Measurements from ENCODE around the gene RARG. TPM values are rescaled to one million over a fixed set of nuclear protein-coding genes. Genes with fewer than 3 reads are reported as not detected.
"Not testable (repeated sequence)": the region's sequence is repeated elsewhere in the genome, so short reads cannot be mapped to it uniquely, and the experiment has no call there.

Gene RARG
- total and polyA plus RNA-seq, 2 donors, result 4.6 to 8.5 TPM

DNA sequence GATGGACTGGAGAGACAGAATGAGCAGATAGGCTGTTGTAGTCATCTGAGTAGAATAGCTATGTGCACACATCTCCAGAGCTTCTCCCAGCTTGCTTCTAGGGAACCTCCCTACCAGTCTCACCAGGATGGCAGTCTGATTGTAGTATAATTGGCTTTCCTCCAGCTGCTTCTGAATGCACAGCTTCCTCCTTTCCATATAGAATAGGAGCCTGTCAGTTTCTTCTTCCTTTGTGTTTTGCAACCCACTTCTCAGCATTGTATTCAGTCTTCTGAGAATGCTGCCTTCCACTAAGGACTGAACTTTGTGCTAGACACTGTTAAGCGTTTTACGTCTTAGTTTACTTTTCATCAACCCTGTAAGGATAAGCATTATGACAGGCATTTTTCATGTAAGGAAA, 49.1 kb downstream of the RARG start:
- peaks cover 22 to 45% of the 10 kb centered on the region in 2 donors for H3K4me1 ChIP-seq (ENCODE audit: control insufficient read depth in 2 of 2, insufficient read depth in 2 of 2, low read length in 2 of 2)

DNA sequence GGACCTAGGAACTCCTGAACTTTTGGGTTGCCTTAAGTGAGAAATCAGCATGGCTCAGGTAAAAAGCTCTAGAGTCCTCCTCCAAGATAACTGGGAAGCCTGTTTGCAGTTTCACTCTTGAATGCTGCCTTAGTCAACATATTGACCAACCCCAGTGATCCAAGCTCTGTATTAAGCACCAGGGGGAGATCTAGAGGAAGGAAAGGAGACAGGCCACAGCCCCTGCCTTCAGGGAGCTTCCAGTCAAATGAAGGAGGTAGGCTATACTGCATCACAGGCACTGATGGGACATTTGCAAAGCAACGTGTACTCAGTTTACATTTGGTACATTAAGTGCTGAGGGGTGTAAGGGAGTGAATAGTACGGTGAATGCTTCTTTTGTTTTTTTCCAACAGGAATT, 50.1 kb downstream of the RARG start:
- Histone ChIP-seq H3K36me3 (ENCODE audit: control insufficient read depth in 2 of 2, insufficient read depth in 2 of 2, low read length in 1 of 2) (peaks cover 50 to 54% of the 10 kb centered on the region in 2 donors), H3K27me3 (ENCODE audit: control insufficient read depth in 2 of 2, insufficient read depth in 1 of 2, low read length in 1 of 2) (no peaks in the 10 kb centered on the region), H3K4me3 (ENCODE audit: low read length in 2 of 2) (peak overlapping the region; percentile 57 to 79), H3K27ac (ENCODE audit: low read depth in 1 of 2, low read length in 1 of 2) (peak overlapping the region in 1 of 2 donors; percentile 86), H3K4me1 (ENCODE audit: control insufficient read depth in 2 of 2, insufficient read depth in 2 of 2, low read length in 2 of 2) (peaks cover 22 to 45% of the 10 kb centered on the region in 2 donors), H3K9me3 (ENCODE audit: control insufficient read depth in 2 of 2, insufficient read depth in 1 of 2, low read length in 1 of 2) (peaks cover 0 to 2% of the 10 kb centered on the region in 2 donors)
- no peak for DNase-seq (ENCODE audit: low read depth in 6 of 9, low spot score in 9 of 9)
- WGBS, result 98% methylated on average over 2 of the region's 2 CpGs

More for the DNA sequence above, 49.1 kb downstream of the RARG start:
- 96% methylated on average over 2 of the region's 2 CpGs for WGBS
- Histone ChIP-seq H3K36me3 (ENCODE audit: control insufficient read depth in 2 of 2, insufficient read depth in 2 of 2, low read length in 1 of 2) (peaks cover 60 to 64% of the 10 kb centered on the region in 2 donors), H3K27ac (ENCODE audit: low read depth in 1 of 2, low read length in 1 of 2) (no peak overlapping the region), H3K4me3 (ENCODE audit: low read length in 2 of 2) (no peak overlapping the region), H3K27me3 (ENCODE audit: control insufficient read depth in 2 of 2, insufficient read depth in 1 of 2, low read length in 1 of 2) (no peaks in the 10 kb centered on the region), H3K9me3 (ENCODE audit: control insufficient read depth in 2 of 2, insufficient read depth in 1 of 2, low read length in 1 of 2) (peaks cover 0 to 2% of the 10 kb centered on the region in 2 donors)
- DNase-seq (ENCODE audit: low read depth in 6 of 9, low spot score in 9 of 9), result no peak

DNA sequence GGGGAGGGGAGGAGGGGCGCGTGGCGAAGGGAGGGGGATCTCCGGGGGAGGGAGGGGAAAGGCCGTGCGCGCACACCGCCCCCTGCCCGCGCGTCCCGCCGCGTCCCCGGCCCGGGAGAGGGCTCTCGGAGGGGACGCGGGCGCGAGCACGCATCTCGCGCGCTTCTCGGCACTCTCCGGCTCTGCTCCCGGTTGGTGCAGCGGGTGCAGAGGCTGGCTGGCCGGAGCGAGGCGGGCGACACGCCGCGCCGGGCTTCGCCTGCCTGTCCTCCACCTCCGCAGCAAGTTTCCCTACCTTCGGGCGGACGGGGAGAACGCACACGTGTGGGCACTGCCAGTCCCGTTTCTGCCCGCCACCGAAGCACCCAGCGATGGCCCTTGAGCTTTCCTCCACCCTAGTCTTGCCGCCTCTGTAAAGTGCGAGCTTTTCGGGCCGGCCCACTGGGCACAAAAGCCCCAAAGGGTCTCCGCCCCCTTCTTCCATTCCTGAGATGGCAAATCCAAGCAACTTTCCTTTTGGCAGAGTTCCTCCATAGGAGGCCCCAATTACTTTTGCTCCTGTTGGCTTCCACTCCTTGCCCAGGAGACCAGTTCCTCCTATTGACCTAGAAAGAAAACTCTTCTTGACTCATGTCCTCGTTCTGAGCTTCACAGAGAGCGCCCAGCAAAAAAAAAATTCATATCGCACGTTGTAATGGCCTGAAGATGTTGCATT, 50.9 kb downstream of the RARG start:
- Histone ChIP-seq H3K9me3 (ENCODE audit: control insufficient read depth in 2 of 2, insufficient read depth in 1 of 2, low read length in 1 of 2) (peaks cover 0 to 2% of the 10 kb centered on the region in 2 donors), H3K27ac (ENCODE audit: low read depth in 1 of 2, low read length in 1 of 2) (peak overlapping the region; percentile 89 to 99), H3K4me3 (ENCODE audit: low read length in 2 of 2) (peak overlapping the region; percentile 57 to 79), H3K4me1 (ENCODE audit: control insufficient read depth in 2 of 2, insufficient read depth in 2 of 2, low read length in 2 of 2) (peaks cover 22 to 45% of the 10 kb centered on the region in 2 donors), H3K36me3 (ENCODE audit: control insufficient read depth in 2 of 2, insufficient read depth in 2 of 2, low read length in 1 of 2) (peaks cover 42 to 46% of the 10 kb centered on the region in 2 donors), H3K27me3 (ENCODE audit: control insufficient read depth in 2 of 2, insufficient read depth in 1 of 2, low read length in 1 of 2) (no peaks in the 10 kb centered on the region)
- WGBS, result 4% methylated on average over 55 of the region's 57 CpGs
- peak in 4 of 9 donors; percentile 51 to 86 (median 84) for DNase-seq (ENCODE audit: low read depth in 6 of 9, low spot score in 9 of 9)

DNA sequence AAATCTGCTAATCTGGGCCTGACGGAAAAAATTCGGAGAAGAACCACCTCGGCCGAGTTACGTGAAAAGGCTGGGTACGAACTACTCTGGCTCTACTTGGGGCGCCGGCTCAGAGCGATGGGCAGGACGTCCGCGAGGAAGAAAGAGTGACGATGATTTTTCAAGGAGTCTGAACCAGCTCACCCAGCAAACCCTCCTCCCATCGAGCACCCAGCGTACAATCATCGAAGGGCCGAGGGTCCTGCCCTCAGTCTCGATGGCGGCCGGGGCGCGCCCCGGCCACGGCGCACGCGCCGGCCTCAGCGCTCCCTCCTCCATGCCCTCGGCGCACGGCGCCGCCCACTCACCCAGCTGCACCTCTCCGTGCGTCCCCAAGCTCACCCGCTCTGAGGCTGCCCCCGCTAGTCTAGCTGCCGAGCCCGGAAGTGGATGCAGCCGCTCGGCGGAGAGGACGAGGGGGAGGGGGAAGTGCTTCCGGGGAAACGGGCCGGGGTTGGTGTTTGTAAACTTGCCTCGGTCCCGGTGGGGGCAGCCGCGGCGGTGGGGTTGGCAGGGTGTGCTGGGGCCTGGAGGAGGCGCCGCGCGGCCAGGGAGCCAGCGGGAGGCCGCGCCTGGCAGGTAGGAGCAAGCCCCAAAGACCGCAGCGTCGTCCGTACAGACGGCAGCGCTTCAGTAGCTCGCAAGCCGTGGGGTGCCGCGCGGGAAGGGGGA, 51.6 kb downstream of the RARG start, which contains the start of the genes CSAD and ZNF740:
Gene CSAD, minus strand, starts transcription at position 706 of the 711 bp plus-strand sequence. CDS start 7,455 bp downstream, outside the sequence.
Gene ZNF740, plus strand, starts transcription at position 503 of the 711 bp plus-strand sequence. CDS start 1,262 bp downstream, outside the sequence.
- DNase-seq (ENCODE audit: low read depth in 6 of 9, low spot score in 9 of 9), result peak; percentile 91 to 98 (median 95)
- Histone ChIP-seq H3K9me3 (ENCODE audit: control insufficient read depth in 2 of 2, insufficient read depth in 1 of 2, low read length in 1 of 2) (peaks cover 0 to 2% of the 10 kb centered on the region in 2 donors), H3K4me3 (ENCODE audit: low read length in 2 of 2) (peak within 1 kb of the TSS; percentile 57 to 79), H3K4me1 (ENCODE audit: control insufficient read depth in 2 of 2, insufficient read depth in 2 of 2, low read length in 2 of 2) (peaks cover 22 to 41% of the 10 kb centered on the region in 2 donors), H3K27me3 (ENCODE audit: control insufficient read depth in 2 of 2, insufficient read depth in 1 of 2, low read length in 1 of 2) (no peaks in the 10 kb centered on the region), H3K27ac (ENCODE audit: low read depth in 1 of 2, low read length in 1 of 2) (peak within 1 kb of the TSS; percentile 89 to 99), H3K36me3 (ENCODE audit: control insufficient read depth in 2 of 2, insufficient read depth in 2 of 2, low read length in 1 of 2) (peaks cover 35 to 39% of the 10 kb centered on the region in 2 donors)
- under 1% methylated on average over 70 of the region's 70 CpGs for WGBS

DNA sequence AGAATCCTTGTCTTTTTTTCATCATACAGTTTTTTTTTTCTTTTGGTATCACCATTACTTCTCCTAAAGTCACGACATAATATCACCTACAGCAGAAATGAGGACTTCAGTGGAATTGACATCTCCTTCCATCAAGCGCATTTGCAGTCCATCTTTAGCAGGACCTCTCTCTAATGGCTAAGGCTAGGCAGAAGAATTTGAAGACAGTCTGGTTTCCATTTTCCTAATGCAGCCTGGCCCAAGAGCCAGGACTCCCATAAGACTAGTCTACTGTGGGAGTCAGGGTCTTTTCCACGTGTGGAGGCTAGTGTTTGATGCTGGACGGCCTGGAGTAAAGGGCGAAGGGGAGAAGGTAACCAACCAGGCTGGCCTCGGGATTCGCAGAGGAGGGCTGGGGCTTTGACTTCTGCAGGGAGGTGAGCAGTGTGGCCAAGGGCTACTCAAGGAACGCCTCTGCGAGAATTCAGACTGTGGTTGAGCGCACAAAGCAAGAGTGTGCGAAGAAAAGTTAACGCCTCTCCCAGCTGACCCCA, 52.3 kb downstream of the RARG start:
- H3K36me3 ChIP-seq (ENCODE audit: control insufficient read depth in 2 of 2, insufficient read depth in 2 of 2, low read length in 1 of 2), result peaks cover 28 to 32% of the 10 kb centered on the region in 2 donors
- H3K27ac ChIP-seq (ENCODE audit: low read depth in 1 of 2, low read length in 1 of 2), result peak overlapping the region; percentile 89 to 95
- peaks cover 0 to under 1% of the 10 kb centered on the region in 2 donors for H3K9me3 ChIP-seq (ENCODE audit: control insufficient read depth in 2 of 2, insufficient read depth in 1 of 2, low read length in 1 of 2)
- WGBS, result 23% methylated on average over 12 of the region's 12 CpGs
- no peaks in the 10 kb centered on the region for H3K27me3 ChIP-seq (ENCODE audit: control insufficient read depth in 2 of 2, insufficient read depth in 1 of 2, low read length in 1 of 2)
- peaks cover 22 to 35% of the 10 kb centered on the region in 2 donors for H3K4me1 ChIP-seq (ENCODE audit: control insufficient read depth in 2 of 2, insufficient read depth in 2 of 2, low read length in 2 of 2)
- H3K4me3 ChIP-seq (ENCODE audit: low read length in 2 of 2), result peak overlapping the region; percentile 57 to 79
- DNase-seq (ENCODE audit: low read depth in 6 of 9, low spot score in 9 of 9), result no peak

DNA sequence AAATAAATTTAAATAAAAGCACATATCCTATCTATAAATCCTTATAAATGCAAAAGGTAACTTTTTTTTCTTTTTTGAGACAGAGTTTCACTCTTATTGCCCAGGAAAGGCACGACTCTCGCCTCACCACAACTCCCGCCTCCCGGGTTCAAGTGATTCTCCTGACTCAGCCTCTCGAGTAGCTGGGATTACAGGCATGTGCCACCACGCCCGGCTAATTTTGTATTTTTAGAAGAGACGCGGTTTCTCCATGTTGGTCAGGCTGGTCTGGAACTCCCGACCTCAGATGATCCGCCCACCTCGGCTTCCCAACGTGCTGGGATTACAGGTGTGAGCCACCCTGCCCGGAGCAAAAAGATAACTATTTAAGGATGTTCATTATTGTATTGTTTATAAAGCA, 53.2 kb downstream of the RARG start:
- WGBS, result 99% methylated on average over 14 of the region's 14 CpGs
- not testable (repeated sequence) for H3K27ac ChIP-seq (ENCODE audit: low read depth in 1 of 2, low read length in 1 of 2); H3K27me3 ChIP-seq (ENCODE audit: control insufficient read depth in 2 of 2, insufficient read depth in 1 of 2, low read length in 1 of 2); H3K9me3 ChIP-seq (ENCODE audit: control insufficient read depth in 2 of 2, insufficient read depth in 1 of 2, low read length in 1 of 2); DNase-seq (ENCODE audit: low read depth in 6 of 9, low spot score in 9 of 9); H3K4me3 ChIP-seq (ENCODE audit: low read length in 2 of 2)
- Histone ChIP-seq H3K4me1 (ENCODE audit: control insufficient read depth in 2 of 2, insufficient read depth in 2 of 2, low read length in 2 of 2) (peaks cover 20 to 29% of the 10 kb centered on the region in 2 donors), H3K36me3 (ENCODE audit: control insufficient read depth in 2 of 2, insufficient read depth in 2 of 2, low read length in 1 of 2) (peaks cover 19 to 24% of the 10 kb centered on the region in 2 donors)

DNA sequence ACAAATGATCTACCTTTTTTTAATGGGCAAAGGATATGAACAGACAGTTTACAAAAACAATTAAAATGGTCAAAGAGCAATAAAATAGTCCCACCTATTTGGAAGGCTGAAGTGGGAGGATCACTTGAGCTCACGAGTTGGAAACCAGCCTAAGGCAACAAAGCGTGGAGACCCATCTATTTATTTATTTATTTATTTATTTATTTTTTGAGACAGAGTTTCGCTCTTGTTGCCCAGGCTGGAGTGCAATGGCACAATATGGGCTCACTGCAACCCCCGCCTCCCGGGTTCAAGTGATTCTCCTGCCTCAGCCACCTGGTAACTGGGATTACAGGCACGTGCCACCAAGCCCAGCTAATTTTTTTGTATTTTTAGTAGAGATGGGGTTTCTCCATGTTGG, 54.6 kb downstream of the RARG start:
- not testable (repeated sequence) for H3K27ac ChIP-seq (ENCODE audit: low read depth in 1 of 2, low read length in 1 of 2); DNase-seq (ENCODE audit: low read depth in 6 of 9, low spot score in 9 of 9); H3K4me3 ChIP-seq (ENCODE audit: low read length in 2 of 2); H3K27me3 ChIP-seq (ENCODE audit: control insufficient read depth in 2 of 2, insufficient read depth in 1 of 2, low read length in 1 of 2); H3K9me3 ChIP-seq (ENCODE audit: control insufficient read depth in 2 of 2, insufficient read depth in 1 of 2, low read length in 1 of 2)
- H3K36me3 ChIP-seq (ENCODE audit: control insufficient read depth in 2 of 2, insufficient read depth in 2 of 2, low read length in 1 of 2), result peaks cover 10 to 14% of the 10 kb centered on the region in 2 donors
- H3K4me1 ChIP-seq (ENCODE audit: control insufficient read depth in 2 of 2, insufficient read depth in 2 of 2, low read length in 2 of 2), result peaks cover 11 to 21% of the 10 kb centered on the region in 2 donors
- WGBS, result 98% methylated on average over 6 of the region's 6 CpGs

DNA sequence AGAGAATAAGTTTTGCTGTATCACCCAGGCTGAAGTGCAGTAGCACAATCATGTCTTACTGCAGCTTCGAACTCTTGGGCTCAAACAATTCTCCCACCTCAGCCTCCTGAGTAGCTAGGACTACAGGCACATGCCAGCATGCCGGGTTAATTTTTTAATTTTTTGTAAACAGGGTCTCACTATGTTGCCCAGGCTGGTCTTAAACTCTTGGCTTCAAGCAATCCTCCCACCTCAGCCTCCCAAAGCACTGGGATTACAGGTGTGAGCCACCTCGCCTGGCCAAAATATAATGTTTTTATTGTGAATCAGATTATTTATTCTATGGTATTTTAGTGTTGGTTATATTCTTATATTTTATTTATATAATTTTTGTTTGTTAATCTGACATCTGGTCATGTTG, 55.3 kb downstream of the RARG start:
- 99% methylated on average over 3 of the region's 3 CpGs for WGBS
- Histone ChIP-seq H3K4me3 (ENCODE audit: low read length in 2 of 2) (no peak overlapping the region), H3K27ac (ENCODE audit: low read depth in 1 of 2, low read length in 1 of 2) (no peak overlapping the region), H3K9me3 (ENCODE audit: control insufficient read depth in 2 of 2, insufficient read depth in 1 of 2, low read length in 1 of 2) (no peaks in the 10 kb centered on the region), H3K36me3 (ENCODE audit: control insufficient read depth in 2 of 2, insufficient read depth in 2 of 2, low read length in 1 of 2) (peaks cover 6 to 7% of the 10 kb centered on the region in 2 donors), H3K4me1 (ENCODE audit: control insufficient read depth in 2 of 2, insufficient read depth in 2 of 2, low read length in 2 of 2) (peaks cover 4 to 14% of the 10 kb centered on the region in 2 donors), H3K27me3 (ENCODE audit: control insufficient read depth in 2 of 2, insufficient read depth in 1 of 2, low read length in 1 of 2) (no peaks in the 10 kb centered on the region)
- DNase-seq (ENCODE audit: low read depth in 6 of 9, low spot score in 9 of 9), result no peak
